MCF 10A (cell line): ENCODE results near the gene HSPA1L. TPM values are rescaled to one million over a fixed set of nuclear protein-coding genes. Genes with fewer than 3 reads are reported as not detected.
"Not testable (repeated sequence)": the region's sequence is repeated elsewhere in the genome, so short reads cannot be mapped to it uniquely, and the experiment has no call there.

ENCODE experiments used
- BruUV-seq: library from RNA; stranded (reverse); fragments of 400-500 nt; replicated peaks from 2 replicates; lab custom pipeline; 2021; lab: Mats Ljungman, UMichigan
- CTCF ChIA-PET: fragments of 300-600 bp; sonication (Branson Sonifier 250); formaldehyde crosslinking; extraction: SDS; loops from one replicate; lab custom pipeline; 2021; ENCODE audit warnings: antibody characterized with exemption, inconsistent platforms; lab: Yijun Ruan, JAX
- POLR2A ChIA-PET: fragments of 300-600, 350-650 bp; sonication (Branson Sonifier 250); formaldehyde crosslinking; extraction: SDS; loops from one replicate; lab custom pipeline; 2020; ENCODE audit warnings: antibody characterized with exemption, inconsistent platforms; lab: Yijun Ruan, JAX
- DNase-seq: peaks from one replicate; pipeline ENCODE4 v3.0.0-alpha.2; 2018; ENCODE audit not compliant: unreplicated experiment
- H3K27ac Mint-ChIP-seq: one replicate; pipeline ENCODE4 v1.8.0; 2022; ENCODE audit warnings: mild to moderate bottlenecking, low read depth, mixed read lengths; ENCODE audit not compliant: unreplicated experiment
- H3K27me3 Mint-ChIP-seq: one replicate; pipeline ENCODE4 v1.8.0; 2022; ENCODE audit warnings: mixed read lengths; ENCODE audit not compliant: insufficient read depth, unreplicated experiment
- H3K36me3 Mint-ChIP-seq: one replicate; pipeline ENCODE4 v1.8.0; 2022; ENCODE audit warnings: mild to moderate bottlenecking, moderate library complexity, mixed read lengths; ENCODE audit not compliant: insufficient read depth, unreplicated experiment
- H3K4me1 Mint-ChIP-seq: one replicate; pipeline ENCODE4 v1.8.0; 2022; ENCODE audit warnings: mixed read lengths; ENCODE audit not compliant: insufficient read depth, unreplicated experiment
- H3K4me3 Mint-ChIP-seq: one replicate; pipeline ENCODE4 v1.8.0; 2022; ENCODE audit warnings: mild to moderate bottlenecking, moderate library complexity, mixed read lengths; ENCODE audit not compliant: unreplicated experiment
- H3K9me3 Mint-ChIP-seq: one replicate; pipeline ENCODE4 v1.8.0; 2022; ENCODE audit warnings: mixed read lengths; ENCODE audit not compliant: unreplicated experiment
- CTCF ChIP-seq: fragments of 200-600 bp; IDR thresholded peaks from one replicate; pipeline ENCODE4 v1.8.0; 2022; ENCODE audit warnings: antibody characterized with exemption, mild to moderate bottlenecking; ENCODE audit not compliant: unreplicated experiment
- intact Hi-C: fragments of 100-400 bp; cut with micrococcal nuclease; formaldehyde crosslinking; loops from 2 replicates; pipeline ENCODE4 v1.14.1; 2022
- total RNA-seq: library from RNA; stranded (reverse); gene quantifications from 2 replicates; pipeline ENCODE4 v1.2.3, GENCODE V29; 2022

HSPA1L gene
- total RNA-seq, 1 experiment from 2014 or later, result 0.35 TPM

GRCh38 chr6:31838968-31839367 is 23.9 kb upstream of the HSPA1L start:
- H3K27me3 Mint-ChIP-seq, result no peaks in the 10 kb centered on the region
- ChIA-PET CTCF (interaction anchor here (0.6 to 0.9 kb wide), 4 partner anchors 23 to 110 kb away, joined by 3 to 6 read pairs (median 4); partner anchors contain the start of genes DDAH2 and NEU1), POLR2A (interaction anchor here (0.7 to 11.2 kb wide), 9 partner anchors 9 to 174 kb away, joined by 3 to 202 read pairs (median 5); partner anchors contain the start of genes GPANK1, HSPA1A, HSPA1B and HSPA1L)
- DNase-seq, result no peak
- H3K36me3 Mint-ChIP-seq, result peaks cover 79% of the 10 kb centered on the region
- no peaks in the 10 kb centered on the region for H3K9me3 Mint-ChIP-seq
- peak overlapping the region; percentile 86 for H3K4me3 Mint-ChIP-seq
- BruUV-seq, result no TSS peak
- peaks cover 18% of the 10 kb centered on the region for H3K4me1 Mint-ChIP-seq
- no peak for TF ChIP-seq CTCF
- no peak overlapping the region for H3K27ac Mint-ChIP-seq
- intact Hi-C loops, result loop anchor here (10.0 kb wide), 1 partner anchor 116 kb away; the partner anchor contains the start of genes NELFE and SKIC2

- intact Hi-C loops, result loop anchor here (10.0 kb wide), 1 partner anchor 117 kb away; the partner anchor contains the start of genes NELFE and SKIC2
- not testable (repeated sequence) for DNase-seq, H3K27me3 Mint-ChIP-seq, H3K9me3 Mint-ChIP-seq, BruUV-seq, H3K27ac Mint-ChIP-seq
- peak overlapping the region; percentile 86 for H3K4me3 Mint-ChIP-seq
- peaks cover 79% of the 10 kb centered on the region for H3K36me3 Mint-ChIP-seq
- peaks cover 18% of the 10 kb centered on the region for H3K4me1 Mint-ChIP-seq
- POLR2A ChIA-PET, result interaction anchor here (0.7 to 11.2 kb wide), 9 partner anchors 15 to 173 kb away, joined by 3 to 202 read pairs (median 4); partner anchors contain the start of genes GPANK1, HSPA1A, HSPA1B and HSPA1L
- CTCF ChIA-PET, result interaction anchor here (0.6 to 0.9 kb wide), 3 partner anchors 40 to 1027 kb away, joined by 3 to 6 read pairs (median 4); partner anchors contain the start of gene DDAH2
These were observed 23.1 kb upstream of the HSPA1L start for GRCh38 chr6:31838114-31838553.

- peak overlapping the region; percentile 86 for H3K4me3 Mint-ChIP-seq
- ChIA-PET CTCF (interaction anchor here (0.6 to 1.0 kb wide), 4 partner anchors 39 to 141 kb away, joined by 3 to 4 read pairs (median 3); no protein-coding TSS in a partner anchor), POLR2A (interaction anchor here (0.6 to 11.2 kb wide), 24 partner anchors 9 to 1239 kb away, joined by 3 to 202 read pairs (median 4); partner anchors contain the start of genes ABHD16A, C6orf47, CLIC1 and DDAH2)
- H3K9me3 Mint-ChIP-seq, result no peaks in the 10 kb centered on the region
- peaks cover 18% of the 10 kb centered on the region for H3K4me1 Mint-ChIP-seq
- TF ChIP-seq CTCF, result no peak
- intact Hi-C loops, result loop anchor here (10.0 kb wide), 1 partner anchor 117 kb away; the partner anchor contains the start of genes NELFE and SKIC2
- no peak for DNase-seq
- no TSS peak for BruUV-seq
- no peak overlapping the region for H3K27ac Mint-ChIP-seq
- H3K36me3 Mint-ChIP-seq, result peaks cover 79% of the 10 kb centered on the region
- H3K27me3 Mint-ChIP-seq, result no peaks in the 10 kb centered on the region
These were observed 22.5 kb upstream of the HSPA1L start for GRCh38 chr6:31837369-31838113.

- Mint-ChIP-seq H3K27me3 (no peaks in the 10 kb centered on the region), H3K27ac (peak overlapping the region; percentile 99), H3K4me1 (peaks cover 18% of the 10 kb centered on the region), H3K9me3 (no peaks in the 10 kb centered on the region), H3K36me3 (peaks cover 73% of the 10 kb centered on the region), H3K4me3 (peak overlapping the region; percentile 86)
- TF ChIP-seq CTCF, result no peak
- ChIA-PET POLR2A (interaction anchor here (0.6 to 11.2 kb wide), 27 partner anchors 10 to 1238 kb away, joined by 3 to 202 read pairs (median 4); partner anchors contain the start of genes ABHD16A, C6orf47, CLIC1 and DDAH2), CTCF (interaction anchor here (0.7 to 1.4 kb wide), 6 partner anchors 50 to 278 kb away, joined by 3 to 5 read pairs (median 4); partner anchors contain the start of gene LY6G5C)
- intact Hi-C loops, result loop anchor here (10.0 kb wide), 1 partner anchor 118 kb away; the partner anchor contains the start of genes NELFE and SKIC2
- DNase-seq, result peak; percentile 45
- no TSS peak for BruUV-seq
These were observed 21.6 kb upstream of the HSPA1L start for GRCh38 chr6:31836474-31837368.
